Peyer's patch (tissue), 4 donors: ENCODE measurements around the gene SRC. TPM values are rescaled to one million over a fixed set of nuclear protein-coding genes. Genes with fewer than 3 reads are reported as not detected.

ENCODE experiments used
- DNase-seq, 3 donors: peaks; one replicate each; pipeline ENCODE4 v3.0.0-alpha.2; 2017 to 2019
- H3K27ac ChIP-seq, 4 donors: fragments of 200-600 bp; sonication (generic); one replicate each; pipeline ENCODE4 v1.5.1; 2016 to 2019
- H3K27me3 ChIP-seq, 2 donors: fragments of 200-600 bp; sonication (generic); one replicate each; pipeline ENCODE4 v1.5.1; 2019
- H3K36me3 ChIP-seq, 3 donors: fragments of 200-600 bp; sonication (generic); one replicate each; pipeline ENCODE4 v1.5.1; 2016 to 2019
- H3K4me1 ChIP-seq, 4 donors: fragments of 200-600 bp; sonication (generic); one replicate each; pipeline ENCODE4 v1.5.1; 2016 to 2019
- H3K4me3 ChIP-seq, 4 donors: fragments of 200-600 bp; sonication (generic); 1 replicate in 3 of 4; 2 replicates in 1 of 4; pipeline ENCODE4 v1.5.1; 2016 to 2019; ENCODE audit warnings: mild to moderate bottlenecking in 1 of 4
- H3K9me3 ChIP-seq, 4 donors: fragments of 200-600 bp; sonication (generic); one replicate each; pipeline ENCODE4 v1.5.1; 2016 to 2019; ENCODE audit warnings: mild to moderate bottlenecking in 1 of 4
- POLR2A ChIP-seq, 2 donors: fragments of 450-650 bp; IDR thresholded peaks; one replicate each; pipeline ENCODE4 v1.5.1; 2017; ENCODE audit warnings: antibody characterized with exemption in 2 of 2, mild to moderate bottlenecking in 2 of 2, moderate library complexity in 2 of 2
- total RNA-seq, 4 donors: library from RNA; depleted of rRNA; stranded (reverse); fragments of >200 nt; gene quantifications; one replicate each; pipeline ENCODE4 v1.1.0, GENCODE V29; 2016
- TF ChIP-seq, protein P1 (sequence below), 6 experiments: fragments of 450-650 bp in 4 of 6; fragments of 200-600 bp in 2 of 6; sonication (generic) in 1 of 6; IDR thresholded peaks; one replicate each; pipeline ENCODE4 v1.5.1; 2017 to 2019; ENCODE audit warnings: antibody characterized with exemption in 6 of 6, mild to moderate bottlenecking in 3 of 6, moderate library complexity in 1 of 6

Gene SRC
- total RNA-seq, 4 donors from 2014 or later: 85.8 to 187 (median 146) TPM

DNA sequence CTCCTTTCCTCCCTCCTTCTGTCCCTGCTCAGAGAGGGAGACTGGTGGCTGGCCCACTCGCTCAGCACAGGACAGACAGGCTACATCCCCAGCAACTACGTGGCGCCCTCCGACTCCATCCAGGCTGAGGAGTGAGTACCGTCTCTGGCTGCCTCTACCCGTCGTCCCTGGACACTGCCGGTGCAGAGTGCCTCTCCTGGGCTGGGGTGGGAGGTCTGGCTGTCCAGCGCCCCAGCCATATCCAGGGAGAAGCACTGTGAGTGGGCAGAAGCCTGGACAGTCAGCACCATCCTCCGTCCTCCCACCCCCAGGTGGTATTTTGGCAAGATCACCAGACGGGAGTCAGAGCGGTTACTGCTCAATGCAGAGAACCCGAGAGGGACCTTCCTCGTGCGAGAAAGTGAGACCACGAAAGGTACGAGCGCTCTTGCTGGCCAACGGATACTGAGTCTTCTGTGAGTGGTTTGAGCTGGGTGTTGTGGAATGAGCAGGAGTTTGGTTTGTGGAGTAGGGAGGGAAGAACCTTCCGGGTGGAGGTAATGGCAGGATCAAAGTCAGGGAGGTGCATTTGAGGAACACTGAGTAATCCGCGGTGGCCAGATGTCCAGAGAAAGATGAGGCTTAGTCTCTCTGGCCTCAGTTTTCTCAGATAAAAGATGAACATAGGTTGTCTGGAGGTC, 48.1 kb downstream of the SRC start:
- no peak for DNase-seq
- Histone ChIP-seq H3K27ac (no peak overlapping the region), H3K9me3 (no peaks in the 10 kb centered on the region), H3K4me3 (no peak overlapping the region), H3K36me3 (peaks cover 0 to 86% (median 0%) of the 10 kb centered on the region in 3 donors), H3K27me3 (no peaks in the 10 kb centered on the region), H3K4me1 (peaks cover 0 to 15% (median 0%) of the 10 kb centered on the region in 4 donors)
- TF ChIP-seq, protein P1, sequence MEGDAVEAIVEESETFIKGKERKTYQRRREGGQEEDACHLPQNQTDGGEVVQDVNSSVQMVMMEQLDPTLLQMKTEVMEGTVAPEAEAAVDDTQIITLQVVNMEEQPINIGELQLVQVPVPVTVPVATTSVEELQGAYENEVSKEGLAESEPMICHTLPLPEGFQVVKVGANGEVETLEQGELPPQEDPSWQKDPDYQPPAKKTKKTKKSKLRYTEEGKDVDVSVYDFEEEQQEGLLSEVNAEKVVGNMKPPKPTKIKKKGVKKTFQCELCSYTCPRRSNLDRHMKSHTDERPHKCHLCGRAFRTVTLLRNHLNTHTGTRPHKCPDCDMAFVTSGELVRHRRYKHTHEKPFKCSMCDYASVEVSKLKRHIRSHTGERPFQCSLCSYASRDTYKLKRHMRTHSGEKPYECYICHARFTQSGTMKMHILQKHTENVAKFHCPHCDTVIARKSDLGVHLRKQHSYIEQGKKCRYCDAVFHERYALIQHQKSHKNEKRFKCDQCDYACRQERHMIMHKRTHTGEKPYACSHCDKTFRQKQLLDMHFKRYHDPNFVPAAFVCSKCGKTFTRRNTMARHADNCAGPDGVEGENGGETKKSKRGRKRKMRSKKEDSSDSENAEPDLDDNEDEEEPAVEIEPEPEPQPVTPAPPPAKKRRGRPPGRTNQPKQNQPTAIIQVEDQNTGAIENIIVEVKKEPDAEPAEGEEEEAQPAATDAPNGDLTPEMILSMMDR (IDR thresholded peaks at IDR 0.05): no peak
- TF ChIP-seq POLR2A (IDR thresholded peaks at IDR 0.05): no peak

DNA sequence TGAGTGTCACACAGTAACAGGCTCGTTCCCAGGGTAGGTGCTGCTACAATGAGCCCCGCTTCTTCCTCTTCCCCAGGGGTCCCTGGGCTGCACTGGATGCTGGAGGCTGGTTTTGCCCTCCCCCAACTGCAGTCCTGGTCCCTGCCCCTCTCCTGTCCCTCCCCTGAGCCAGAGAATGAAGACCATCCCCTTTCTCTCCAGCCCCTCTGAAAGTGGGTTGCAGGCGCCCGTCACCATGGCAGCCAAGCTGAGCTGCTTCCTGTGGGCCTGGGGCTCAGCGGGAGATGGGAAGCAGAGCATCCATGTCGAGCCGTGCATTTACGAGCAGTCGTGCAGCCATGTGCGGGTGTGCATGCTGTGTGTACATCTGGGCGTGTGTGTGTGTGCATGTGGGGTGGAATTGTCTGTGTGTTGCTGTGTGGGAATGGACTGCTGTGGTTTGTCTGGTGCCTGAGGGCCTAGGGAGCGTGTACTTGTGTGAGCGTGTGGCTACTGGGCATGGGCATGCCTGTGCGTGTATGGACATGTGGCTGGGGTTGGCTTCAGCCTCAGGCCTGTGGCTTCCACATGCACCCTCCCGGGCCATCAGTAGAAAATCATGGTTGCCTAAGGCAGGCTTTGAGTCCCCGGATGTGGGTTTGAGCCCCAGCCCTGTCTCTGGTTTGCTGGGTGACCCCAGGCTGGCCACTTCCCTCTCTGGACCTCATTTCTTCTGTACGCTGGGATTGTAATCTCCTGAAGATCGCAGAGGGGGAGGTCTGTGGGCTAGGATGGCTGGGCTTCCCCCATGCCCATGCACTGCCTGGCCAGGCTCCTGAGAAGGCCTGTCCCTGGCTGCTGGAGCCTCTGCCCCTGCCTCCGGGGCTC, 48.8 kb downstream of the SRC start:
- Histone ChIP-seq H3K27ac (no peak overlapping the region), H3K36me3 (peaks cover 0 to 87% (median 0%) of the 10 kb centered on the region in 3 donors), H3K4me3 (no peak overlapping the region), H3K4me1 (peaks cover 0 to 15% (median 0%) of the 10 kb centered on the region in 4 donors), H3K27me3 (no peaks in the 10 kb centered on the region), H3K9me3 (no peaks in the 10 kb centered on the region)
- TF ChIP-seq, protein P1 (IDR thresholded peaks at IDR 0.05): no peak
- no peak for TF ChIP-seq POLR2A (IDR thresholded peaks at IDR 0.05)
- no peak for DNase-seq

DNA sequence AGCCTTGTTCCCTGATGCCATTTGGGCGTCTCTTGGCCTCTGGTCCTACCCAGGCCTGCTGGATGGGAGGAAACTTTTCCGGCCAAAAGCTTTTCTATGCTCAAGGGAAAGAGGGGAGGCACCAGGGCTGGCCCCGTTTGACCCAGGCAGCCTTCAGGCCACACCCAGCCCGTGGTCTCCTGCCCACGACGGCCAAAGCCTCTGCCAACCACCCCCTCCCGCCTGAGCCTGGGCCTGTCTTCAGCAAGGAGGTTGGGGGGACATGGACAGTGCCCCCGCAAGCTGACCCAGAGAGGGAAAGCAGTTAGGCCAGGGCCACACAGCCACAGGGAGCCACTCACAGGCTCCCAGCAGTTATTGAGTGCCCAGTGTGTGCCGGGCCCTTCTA, 49.5 kb downstream of the SRC start:
- Histone ChIP-seq H3K36me3 (peaks cover 0 to 90% (median 0%) of the 10 kb centered on the region in 3 donors), H3K27ac (no peak overlapping the region), H3K4me3 (no peak overlapping the region), H3K9me3 (no peaks in the 10 kb centered on the region), H3K4me1 (peaks cover 0 to 15% (median 0%) of the 10 kb centered on the region in 4 donors), H3K27me3 (no peaks in the 10 kb centered on the region)
- DNase-seq: no peak
- TF ChIP-seq, protein P1 (IDR thresholded peaks at IDR 0.05): no peak
- no peak for TF ChIP-seq POLR2A (IDR thresholded peaks at IDR 0.05)

DNA sequence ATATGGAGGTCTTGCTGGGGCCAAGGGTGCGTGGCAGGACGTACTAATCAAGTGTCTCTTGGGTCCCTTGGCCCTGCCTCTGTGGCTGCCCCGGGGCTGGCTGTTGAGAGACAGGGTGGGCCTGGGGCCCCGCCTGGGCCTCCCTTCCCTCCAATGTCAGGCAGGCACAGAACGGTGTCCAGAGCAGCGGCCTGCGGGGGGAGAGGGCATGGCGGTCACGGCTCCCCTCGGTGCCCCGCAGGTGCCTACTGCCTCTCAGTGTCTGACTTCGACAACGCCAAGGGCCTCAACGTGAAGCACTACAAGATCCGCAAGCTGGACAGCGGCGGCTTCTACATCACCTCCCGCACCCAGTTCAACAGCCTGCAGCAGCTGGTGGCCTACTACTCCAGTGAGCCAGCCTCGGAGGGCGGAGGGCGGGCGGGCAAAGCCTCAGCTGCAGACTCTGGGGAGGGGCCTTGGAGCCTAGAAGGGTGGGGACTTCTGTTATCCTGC, 50.0 kb downstream of the SRC start:
- no peak overlapping the region for H3K4me3 ChIP-seq
- no peaks in the 10 kb centered on the region for H3K27me3 ChIP-seq
- no peak for TF ChIP-seq POLR2A (IDR thresholded peaks at IDR 0.05)
- TF ChIP-seq, protein P1 (IDR thresholded peaks at IDR 0.05): no peak
- peaks cover 0 to 91% (median 0%) of the 10 kb centered on the region in 3 donors for H3K36me3 ChIP-seq
- H3K9me3 ChIP-seq: no peaks in the 10 kb centered on the region
- no peak overlapping the region for H3K27ac ChIP-seq
- peaks cover 0 to 15% (median 0%) of the 10 kb centered on the region in 4 donors for H3K4me1 ChIP-seq
- no peak for DNase-seq

DNA sequence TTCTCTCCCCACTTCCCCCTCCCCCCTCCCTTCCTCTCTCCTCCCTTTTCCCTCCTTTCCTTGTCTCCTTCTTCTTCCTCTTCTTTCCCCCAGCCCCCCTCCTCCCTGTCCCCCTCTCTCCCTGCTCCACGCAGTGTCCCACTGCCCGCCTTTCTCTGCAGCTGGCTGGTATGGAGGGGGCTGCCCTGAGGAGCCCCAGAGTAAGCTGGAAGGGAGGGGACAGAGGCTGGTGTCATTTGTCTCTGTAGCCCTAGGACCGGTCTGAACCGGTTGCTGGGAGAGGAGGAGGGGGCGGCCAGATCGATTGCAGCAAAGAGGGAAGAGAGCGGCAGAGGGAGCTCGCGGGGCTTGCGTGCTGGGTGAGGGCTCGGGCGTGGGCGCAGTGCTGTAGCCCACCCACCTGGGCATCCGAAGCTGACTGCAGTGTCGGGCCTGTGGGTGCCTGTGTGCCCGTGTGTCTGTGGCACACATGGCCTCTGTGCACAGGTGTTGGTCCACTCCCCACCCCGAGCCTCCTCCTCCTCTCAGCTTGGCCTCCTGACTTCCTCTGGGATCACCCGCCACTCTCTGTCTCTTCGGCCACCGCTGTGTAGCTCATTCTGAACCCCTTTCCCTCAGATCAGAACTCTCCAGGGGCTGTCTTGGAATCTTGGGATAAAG, 50.6 kb downstream of the SRC start:
- Histone ChIP-seq H3K36me3 (peaks cover 0 to 91% (median 0%) of the 10 kb centered on the region in 3 donors), H3K27ac (no peak overlapping the region), H3K4me1 (peaks cover 0 to 15% (median 0%) of the 10 kb centered on the region in 4 donors), H3K4me3 (no peak overlapping the region), H3K27me3 (no peaks in the 10 kb centered on the region), H3K9me3 (no peaks in the 10 kb centered on the region)
- no peak for DNase-seq
- TF ChIP-seq, protein P1 (IDR thresholded peaks at IDR 0.05): no peak
- TF ChIP-seq POLR2A (IDR thresholded peaks at IDR 0.05): no peak
